NCI-H1048 (cell line): ENCODE measurements around the gene CSTPP1.
"Not testable (repeated sequence)": the region's sequence is repeated elsewhere in the genome, so short reads cannot be mapped to it uniquely, and the experiment has no call there.

Experiments
- DNase-seq: peaks from one replicate; lab custom pipeline; 2025; lab: John Stamatoyannopoulos, UW

The CSTPP1 gene

DNA sequence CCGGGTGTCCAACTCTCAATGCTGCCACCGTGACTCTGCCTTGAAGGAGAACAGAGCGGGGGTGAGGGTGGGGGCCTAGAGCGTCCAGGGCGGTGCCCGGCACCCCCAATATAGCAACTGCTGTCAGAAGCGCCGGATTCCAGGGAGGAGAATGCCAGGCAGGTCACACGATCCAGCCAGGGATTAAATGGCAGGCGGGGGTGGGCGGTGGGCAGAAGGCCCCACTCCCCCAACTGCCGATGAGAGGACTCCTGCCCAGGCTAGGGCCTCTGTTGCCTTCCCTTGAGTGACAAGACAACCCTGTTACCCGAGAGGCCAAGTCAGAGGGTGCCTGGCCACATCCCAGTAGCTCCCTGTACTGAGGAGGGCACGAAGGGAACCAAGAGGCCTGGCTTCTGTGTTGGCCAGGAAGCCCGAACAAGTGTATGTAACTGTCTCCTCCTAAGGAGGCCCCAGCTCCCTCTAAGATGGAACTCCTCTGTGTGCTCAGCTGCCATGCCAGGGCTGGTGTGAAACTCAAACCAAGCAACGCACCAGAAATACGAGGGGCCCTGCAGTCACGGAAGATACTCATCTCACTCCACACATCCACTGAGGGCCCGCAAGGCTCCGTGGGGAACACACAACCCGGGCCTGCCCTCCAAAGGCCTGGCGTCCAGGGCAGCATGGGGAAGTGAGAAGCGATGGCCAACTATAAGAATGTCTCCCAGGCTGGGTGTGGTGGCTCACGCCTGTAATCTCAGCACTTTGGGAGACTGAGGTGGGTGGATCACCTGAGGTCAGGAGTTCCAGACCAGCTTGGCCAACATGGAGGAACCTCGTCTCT lies 246.7 kb downstream of the CSTPP1 start:
- no peak for DNase-seq

DNA sequence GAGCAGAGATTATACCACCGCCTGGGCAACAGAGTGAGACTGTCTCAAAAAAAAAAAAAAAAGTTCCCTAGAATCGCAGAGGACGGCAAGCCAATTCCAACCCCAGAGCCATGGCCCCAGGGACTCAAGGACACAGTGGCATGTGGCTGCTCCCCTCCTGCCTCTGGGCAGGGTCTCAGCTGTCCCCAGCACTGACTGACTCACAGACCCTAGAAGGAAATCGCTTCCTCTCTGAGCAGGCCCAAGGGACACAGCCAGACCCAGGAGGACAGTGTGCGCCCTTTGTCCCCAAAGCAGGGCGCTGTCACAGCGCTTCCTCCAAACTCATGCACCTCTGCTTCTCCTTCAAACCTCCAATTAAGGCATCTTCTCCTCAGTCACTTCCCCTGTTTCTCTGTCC lies 247.4 kb downstream of the CSTPP1 start:
- no peak for DNase-seq

DNA sequence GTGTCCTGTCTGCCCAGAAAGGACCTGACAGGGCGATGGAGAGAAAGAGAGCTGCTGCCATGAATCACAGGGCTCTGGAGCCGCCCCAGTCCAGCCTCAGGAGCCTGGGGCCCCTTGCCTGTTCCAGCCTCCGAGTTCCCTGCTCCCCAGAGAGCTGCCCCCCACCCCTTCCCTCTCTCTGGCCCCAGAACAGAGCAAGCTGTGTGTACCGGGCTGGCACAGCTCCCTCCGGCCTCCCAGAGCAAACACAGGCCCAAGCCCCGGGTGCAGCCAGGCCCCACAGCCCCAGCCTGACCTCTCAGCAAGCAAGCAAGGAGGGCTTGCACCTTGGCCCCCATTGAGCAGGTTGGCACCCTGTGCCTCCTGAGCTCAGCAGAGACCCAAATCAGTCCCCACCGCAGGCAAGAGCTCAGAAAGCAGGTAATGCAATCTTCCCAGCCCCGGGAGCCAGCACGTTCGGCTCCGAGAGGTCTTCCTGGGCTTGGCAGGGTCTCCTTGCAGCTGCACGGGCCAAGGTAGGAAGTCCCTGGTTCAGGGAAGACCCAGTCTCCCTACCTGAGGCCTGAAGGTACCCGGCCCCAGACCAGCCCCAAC lies 248.2 kb downstream of the CSTPP1 start:
- DNase-seq: no peak

DNA sequence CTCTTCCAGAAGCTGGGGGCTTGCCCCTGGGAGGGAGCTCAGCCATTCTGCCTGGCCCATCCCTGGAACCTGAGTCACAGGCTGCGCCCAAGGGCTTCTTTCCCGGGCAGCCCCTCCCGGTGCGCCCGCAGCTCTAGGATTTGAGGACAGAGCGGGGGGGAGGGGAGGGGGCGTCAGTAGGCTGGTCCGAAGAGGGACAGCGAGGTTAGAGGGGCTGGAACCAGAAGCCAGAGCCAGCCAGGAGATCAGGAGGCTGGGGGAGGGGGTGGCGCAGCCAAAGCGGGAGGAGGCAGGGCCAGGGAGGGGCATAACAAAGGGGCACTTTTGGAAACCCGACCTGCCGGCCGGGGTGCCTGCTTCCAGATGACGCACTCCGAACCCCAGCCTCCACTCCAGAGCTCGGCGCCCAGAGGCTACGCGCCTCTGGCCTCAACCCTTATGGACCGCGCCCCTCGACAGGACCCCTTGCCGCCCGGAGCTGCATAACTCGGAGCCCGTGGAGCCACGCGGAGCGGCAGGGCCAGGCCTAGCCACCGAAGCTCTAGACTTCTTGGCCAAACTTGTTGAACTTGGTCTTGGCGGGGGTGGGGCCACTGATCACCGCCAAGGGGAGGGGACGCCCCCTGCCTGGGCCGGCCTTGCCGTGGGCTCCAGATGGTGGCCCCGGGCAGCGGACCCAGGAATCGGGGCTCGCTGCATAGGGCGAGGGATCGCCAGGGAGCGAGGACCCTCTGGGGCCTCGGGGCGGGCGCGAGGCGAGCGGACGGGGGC lies 248.9 kb downstream of the CSTPP1 start:
- no peak for DNase-seq

DNA sequence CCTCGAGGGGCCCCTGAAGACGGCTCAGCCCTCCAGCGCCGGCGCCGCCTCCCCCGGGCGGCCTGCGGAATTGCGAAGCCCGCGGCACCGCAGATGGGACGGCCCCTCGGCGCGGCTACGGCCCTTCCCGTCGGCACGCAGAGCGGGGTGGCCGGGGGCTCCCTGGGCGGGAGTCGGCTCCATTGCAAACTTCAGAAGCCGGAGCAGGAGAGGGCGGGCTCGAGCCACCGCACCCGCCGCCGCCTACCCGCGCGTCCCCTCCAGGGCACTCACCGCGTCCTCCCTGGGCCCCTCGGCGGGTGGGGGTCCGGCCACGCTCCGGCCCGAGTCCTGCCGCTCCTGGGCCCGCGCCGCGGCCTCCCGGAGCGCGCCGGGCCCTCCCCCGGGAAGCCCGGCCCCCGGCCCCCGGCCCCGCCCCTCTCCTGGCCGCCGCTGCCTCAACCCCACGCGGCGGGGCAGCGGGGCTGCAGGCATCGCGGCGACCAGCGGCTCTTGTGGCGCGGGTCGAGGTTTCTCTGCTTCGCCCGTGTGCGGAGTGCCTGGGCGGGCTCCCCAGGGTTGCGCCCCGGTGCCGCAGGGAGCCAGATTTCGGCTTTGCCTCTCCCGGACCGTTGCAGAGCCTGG lies 249.6 kb downstream of the CSTPP1 start, which contains the start of gene PACSIN3:
TSS of gene PACSIN3 (minus strand) at position 359 of the 624 bp plus-strand sequence. CDS start 3,707 bp downstream, outside the sequence.
- peak; percentile 9 for DNase-seq

DNA sequence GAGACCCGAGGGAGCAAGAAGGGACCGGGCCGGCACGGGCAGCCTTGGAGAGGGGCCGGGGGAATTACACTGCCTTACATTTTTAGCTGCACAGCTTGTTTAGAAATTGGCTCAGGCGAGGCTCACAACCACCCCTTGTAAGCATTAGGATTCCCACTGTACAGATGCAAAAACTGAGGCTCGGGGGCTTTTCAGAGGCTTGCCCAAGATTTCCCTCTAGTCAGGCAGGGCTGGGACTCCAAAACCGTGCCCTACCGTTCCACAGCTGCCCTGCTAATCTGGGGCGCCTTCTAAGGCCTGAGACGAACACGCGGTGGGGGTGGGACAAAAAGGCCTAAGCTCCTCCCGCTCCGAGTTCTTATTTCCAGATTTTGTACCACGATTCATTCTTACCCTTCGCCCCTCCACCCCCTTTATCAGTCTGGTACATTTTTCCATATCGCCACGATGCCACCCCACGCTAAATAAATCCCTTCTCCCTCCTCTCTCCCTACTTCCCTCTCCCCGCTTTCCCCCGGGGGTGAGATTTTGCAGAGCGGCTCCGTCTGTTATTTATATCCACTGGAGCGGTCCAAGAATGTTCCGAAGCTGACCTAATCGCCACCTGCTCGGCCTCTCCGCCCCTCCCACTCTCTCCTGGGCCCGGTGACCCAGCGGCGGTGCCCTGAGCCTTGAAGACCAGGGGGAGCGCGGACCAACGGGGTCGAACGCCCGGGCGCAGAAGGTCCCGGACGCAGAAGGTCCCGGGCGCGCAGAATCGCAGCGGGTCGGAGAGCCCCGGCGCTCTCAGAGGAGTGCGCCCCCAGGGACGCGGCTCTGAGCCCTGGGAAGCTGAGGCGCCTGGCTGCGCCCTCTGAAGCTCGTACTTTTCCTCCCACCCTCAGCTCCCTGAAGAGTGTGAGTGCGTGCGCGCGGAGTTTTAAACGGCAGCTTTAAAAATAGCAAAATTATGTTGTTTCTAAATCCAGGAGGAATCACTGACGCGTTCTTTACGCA lies 250.4 kb downstream of the CSTPP1 start:
- DNase-seq: no peak

DNA sequence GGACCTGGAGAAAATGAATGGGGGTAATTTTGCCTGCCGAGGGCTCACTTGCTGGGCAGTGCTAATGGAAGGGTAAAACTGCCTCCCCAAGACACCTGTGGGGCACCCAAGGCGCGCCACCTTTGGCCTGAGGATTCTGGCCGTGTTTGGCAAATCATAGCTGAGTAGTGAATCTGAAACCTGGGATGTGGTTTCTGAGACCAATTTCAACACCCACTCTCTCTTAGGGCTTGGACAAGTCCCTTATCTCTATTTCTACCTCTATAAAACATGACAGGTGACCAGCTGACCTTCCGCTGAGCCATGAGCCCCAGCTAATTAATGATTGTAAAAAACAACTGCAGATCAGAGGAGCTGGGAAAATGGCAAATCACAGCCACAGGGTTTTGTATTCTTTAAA lies 251.2 kb downstream of the CSTPP1 start:
- no peak for DNase-seq

DNA sequence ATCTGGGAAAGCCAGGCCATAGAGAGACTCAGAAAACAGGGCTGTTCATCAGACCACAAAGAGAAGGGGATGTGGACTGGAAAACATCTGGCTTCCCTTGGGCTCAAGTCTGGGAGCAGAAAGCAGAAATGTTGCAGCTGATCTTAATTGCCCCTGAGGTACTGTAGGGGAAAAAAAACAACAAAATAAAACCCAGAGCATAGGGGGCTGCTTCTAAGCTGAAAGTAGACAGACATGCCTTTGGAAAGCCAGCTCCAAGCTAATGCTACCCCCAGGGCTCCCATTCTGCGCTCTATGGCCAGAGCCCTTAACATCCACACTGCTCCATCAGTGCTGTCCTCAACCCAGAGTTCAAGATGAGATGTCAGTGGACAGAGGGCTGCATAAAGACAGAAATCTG lies 251.7 kb downstream of the CSTPP1 start:
- no peak for DNase-seq

DNA sequence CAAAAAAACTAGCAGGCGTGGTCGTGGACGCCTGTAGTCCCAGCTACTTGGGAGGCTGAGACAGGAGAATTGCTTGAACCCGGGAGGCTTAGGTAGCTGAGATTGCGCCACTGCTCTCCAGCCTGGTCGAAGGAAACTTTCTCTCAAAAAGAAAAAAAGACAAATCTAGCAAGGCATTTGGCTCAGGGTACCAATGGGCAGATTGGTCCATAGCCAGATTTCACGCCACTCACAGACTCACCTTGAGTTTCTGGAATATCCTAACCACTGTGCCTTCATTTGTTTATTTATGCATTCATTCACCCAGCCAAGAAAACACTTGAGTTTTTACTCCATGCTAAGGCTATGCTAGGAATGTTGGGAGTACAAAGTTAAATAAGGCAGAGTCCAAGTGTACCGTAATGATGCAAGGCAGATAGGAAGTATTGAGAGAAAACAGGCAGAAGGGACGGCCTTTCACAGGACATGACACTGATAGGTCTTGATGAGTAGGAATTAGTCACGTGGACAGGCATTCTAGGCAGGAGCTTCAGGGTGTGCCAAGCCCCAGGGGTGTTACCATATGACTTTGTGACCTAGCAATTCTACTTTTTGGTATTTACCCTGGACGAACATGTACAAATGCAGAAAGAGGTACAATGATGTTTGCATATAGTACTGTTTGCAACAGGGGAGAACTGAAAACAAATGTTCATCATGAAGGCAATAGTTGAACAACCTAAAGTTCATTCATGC lies 252.7 kb downstream of the CSTPP1 start:
- no peak for DNase-seq

DNA sequence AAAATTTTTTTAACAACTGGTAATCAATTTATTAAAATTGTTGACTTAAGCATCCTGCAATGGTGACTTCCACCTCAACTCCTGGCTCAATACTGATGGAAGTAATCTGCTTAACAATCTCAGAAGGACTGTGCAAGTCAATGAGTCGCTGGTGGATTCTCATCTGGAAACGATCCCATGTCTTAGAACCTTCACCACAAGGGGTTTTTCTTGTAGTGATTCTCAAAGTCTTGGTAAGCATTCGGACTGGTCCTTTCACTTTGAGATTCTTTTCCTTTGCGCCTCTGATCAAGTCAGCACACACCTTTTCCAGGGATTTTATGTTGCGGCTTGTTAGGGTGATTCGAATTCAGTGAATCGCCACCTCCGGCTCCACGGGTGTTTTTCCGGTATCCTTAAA lies 254.6 kb downstream of the CSTPP1 start:
- DNase-seq: not testable (repeated sequence)

DNA sequence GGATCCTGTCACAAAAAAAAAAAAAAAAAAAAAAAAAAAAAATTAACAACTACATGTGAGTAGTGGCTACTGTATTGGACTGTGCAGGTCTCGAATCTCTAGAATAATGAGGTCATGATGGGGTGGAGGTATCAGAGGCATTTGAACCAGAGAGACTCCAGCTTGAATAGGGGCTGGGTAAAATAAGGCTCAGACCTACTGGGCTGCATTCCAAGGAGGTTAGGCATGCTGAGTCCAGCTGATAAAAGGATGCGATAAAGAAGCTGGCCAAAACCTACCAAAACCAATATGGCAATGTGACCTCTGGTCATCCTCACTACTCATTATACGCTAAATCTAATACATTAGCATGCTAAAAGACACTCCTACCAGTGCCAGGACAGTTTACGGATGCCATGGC lies 255.6 kb downstream of the CSTPP1 start:
- DNase-seq: no peak

DNA sequence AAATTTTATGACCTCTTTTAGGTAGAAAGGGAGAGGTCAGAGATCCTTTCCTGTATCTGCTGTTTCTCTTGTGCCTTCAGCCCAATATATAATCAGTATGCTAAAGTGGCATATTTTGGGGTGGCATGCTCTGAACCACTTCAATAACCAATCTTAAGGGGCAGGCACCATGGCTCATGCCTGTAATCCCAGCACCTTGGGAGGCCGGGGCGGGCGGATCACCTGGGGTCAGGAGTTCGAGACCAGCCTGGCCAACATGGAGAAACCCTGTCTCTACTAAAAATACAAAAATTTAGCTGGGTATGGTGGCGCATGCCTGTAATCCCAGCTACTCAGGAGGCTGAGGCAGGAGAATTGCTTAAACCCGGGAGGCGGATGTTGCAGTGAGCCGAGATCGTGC lies 261.6 kb downstream of the CSTPP1 start:
- DNase-seq: not testable (repeated sequence)

DNA sequence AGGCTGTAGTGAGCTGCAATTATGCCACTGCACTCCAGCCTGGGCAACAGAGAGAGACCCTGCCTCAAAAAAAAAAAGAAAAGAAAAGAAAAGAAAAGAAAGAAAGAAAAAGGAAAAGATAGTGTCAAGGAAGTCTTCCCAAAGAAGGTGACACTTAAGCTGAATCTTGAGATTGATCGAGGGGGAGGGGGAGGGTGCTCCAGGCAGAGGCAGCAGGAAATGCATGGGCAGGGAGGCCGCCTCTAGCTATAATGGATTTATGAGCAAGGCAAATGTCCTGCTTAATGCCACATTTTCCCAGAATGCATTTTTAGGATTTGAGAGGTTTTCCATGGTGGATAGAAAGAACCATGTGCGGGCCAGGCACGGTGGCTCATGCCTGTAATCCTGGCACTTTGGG lies 264.5 kb downstream of the CSTPP1 start:
- DNase-seq: no peak

DNA sequence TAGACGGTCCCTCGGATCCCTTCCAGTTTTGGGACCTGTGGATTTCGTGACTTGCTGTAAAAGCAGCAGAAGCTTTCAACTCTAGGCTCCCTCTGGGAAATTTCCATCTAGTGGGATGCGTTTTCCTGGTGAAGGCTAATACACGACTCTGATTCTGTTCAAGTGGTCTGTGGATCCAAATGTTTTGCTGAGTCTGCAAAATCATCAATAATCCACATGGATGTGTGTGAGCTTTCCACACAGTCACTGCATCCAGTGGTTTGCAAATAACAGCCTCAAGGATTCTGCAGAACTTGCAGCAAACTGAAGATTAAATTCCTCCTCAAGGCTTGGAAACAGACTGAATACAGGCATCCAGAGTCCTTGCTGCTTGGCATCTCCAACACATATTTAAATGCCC lies 266.0 kb downstream of the CSTPP1 start:
- no peak for DNase-seq

DNA sequence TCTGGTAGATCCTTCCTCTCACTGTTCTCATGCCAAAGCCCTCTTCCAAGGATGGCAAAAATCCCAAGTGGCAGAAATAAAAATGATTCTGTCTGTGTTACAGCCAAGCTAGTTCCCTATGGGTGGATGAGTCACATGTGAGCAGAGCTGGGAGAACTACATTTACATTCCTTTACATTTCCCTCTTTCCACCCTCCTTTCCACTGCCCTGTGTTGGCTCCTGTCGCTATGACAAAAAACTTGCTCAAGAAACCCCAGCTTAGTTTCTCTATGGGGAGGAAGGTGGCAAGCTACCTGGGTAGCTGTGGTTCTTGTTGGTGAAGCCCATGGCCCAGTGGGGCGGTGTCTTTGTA lies 268.1 kb downstream of the CSTPP1 start:
- no peak for DNase-seq

DNA sequence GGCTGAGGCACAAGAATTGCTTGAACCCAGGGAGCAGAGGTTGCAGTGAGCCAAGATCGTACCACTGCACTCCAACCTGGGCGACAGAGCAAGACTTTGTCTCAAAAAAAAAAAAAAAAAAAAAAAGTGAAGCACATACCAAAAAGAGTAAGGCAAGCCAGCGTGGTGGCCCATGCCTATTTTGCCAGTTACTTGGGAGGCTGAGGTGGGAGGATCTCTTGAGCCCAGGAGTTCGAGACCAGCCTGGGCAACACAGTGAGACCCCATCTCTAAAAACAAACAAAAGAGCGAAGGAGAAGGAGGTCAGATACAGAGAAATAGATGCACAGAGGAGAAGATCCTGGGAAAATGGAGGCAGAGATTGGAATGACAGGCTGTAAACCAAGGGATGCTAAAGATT lies 270.0 kb downstream of the CSTPP1 start:
- DNase-seq: not testable (repeated sequence)

DNA sequence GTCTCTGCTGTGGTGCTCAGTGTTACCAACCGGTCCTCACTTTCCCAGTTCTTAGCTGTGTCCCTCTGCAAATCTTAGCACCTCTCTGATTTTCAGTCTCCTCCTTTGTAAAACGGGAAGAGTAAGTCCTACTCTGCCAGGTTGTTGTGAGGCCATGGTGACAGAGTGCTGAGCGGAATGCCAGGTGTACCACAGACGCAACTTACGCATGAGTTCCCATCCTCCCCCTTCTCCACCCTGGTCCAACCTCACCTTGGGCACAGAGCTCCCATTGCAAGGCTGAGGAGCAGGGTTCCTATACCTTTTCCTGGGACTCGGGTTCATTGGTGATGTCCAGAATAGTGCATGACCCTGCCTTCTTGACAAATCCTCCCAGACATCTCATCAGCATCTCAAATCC lies 270.9 kb downstream of the CSTPP1 start:
- DNase-seq: no peak

DNA sequence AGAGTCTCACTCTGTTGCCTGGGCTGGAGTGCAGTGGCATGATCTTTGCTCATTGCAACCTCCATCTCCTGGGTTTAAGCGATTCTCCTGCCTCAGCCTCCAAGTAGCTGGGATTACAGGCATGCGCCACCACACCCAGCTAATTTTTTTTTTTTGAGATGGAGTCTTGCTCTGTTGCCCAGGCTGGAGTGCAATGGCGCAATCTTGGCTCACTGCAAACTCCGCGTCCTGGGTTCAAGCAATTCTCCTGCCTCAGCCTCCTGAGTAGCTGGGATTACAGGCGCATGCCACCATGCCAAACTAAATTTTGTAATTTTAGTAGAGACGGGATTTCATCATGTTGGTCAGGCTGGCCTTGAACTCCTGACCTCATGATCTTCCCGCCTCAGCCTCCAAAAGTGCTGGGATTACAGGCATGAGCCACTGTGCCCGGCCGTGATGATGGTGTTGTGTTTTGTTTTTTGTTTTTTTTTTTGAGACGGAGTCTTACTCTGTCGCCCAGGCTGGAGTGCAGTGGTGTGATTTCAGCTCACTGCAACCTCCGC lies 271.5 kb downstream of the CSTPP1 start:
- not testable (repeated sequence) for DNase-seq

DNA sequence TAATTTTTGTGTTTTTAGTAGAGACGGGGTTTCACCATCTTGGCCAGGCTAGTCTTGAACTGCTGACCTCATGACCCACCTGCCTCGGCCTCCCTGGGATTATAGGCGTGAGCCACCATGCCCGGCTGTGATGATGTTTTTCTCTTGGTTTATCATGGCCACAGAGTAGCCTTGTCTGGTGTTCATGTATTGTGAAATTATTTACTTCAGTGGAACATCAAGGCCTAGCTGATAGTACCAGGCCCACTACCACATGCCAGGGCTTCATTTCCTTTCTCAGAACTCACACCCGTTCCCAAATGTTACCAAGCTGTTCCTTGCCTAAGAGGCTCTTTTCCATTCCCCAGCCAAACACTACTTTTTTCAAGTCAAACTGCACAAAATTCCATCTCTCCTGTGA lies 272.1 kb downstream of the CSTPP1 start:
- no peak for DNase-seq
